HG02852 (cell line): ENCODE results near the gene CLDN14.

Source experiments
- ATAC-seq: cut with Tn5 transposase; IDR thresholded peaks from one replicate; pipeline ENCODE4 v1.9.1; 2021; ENCODE audit warnings: mild to moderate bottlenecking, moderate library complexity; ENCODE audit not compliant: unreplicated experiment

Gene CLDN14

GRCh38 chr21:36479415-36480402 lies at the start of gene CLDN14:
CLDN14 (minus strand) TSS chr21:36480122; CDS start chr21:36461695, 18,427 bp downstream.
- no peak for ATAC-seq

- ATAC-seq = no peak
These were observed 48.8 kb upstream of the CLDN14 start for GRCh38 chr21:36528716-36529115.

- ATAC-seq = no peak
These were observed 47.4 kb upstream of the CLDN14 start for GRCh38 chr21:36527317-36527716.

GRCh38 chr21:36526104-36526503 lies 46.2 kb upstream of the CLDN14 start:
- no peak for ATAC-seq

GRCh38 chr21:36524477-36524876 lies 44.6 kb upstream of the CLDN14 start:
- ATAC-seq = no peak

- ATAC-seq = no peak
These were observed 42.4 kb upstream of the CLDN14 start for GRCh38 chr21:36522219-36522808.

- ATAC-seq = peak; percentile 53
These were observed 39.1 kb upstream of the CLDN14 start for GRCh38 chr21:36518883-36519492.

GRCh38 chr21:36517366-36518075 lies 37.6 kb upstream of the CLDN14 start:
- ATAC-seq = no peak

- no peak for ATAC-seq
These were observed 36.4 kb upstream of the CLDN14 start for GRCh38 chr21:36516281-36516680.

GRCh38 chr21:36513430-36513829 lies 33.5 kb upstream of the CLDN14 start:
- no peak for ATAC-seq

- no peak for ATAC-seq
These were observed 33.0 kb upstream of the CLDN14 start for GRCh38 chr21:36512971-36513370.

- ATAC-seq = no peak
These were observed 31.7 kb upstream of the CLDN14 start for GRCh38 chr21:36511484-36512220.

GRCh38 chr21:36510911-36511310 lies 31.0 kb upstream of the CLDN14 start:
- no peak for ATAC-seq

- ATAC-seq = no peak
These were observed 30.2 kb upstream of the CLDN14 start for GRCh38 chr21:36509973-36510664.

GRCh38 chr21:36508948-36509347 lies 29.0 kb upstream of the CLDN14 start:
- no peak for ATAC-seq

- ATAC-seq = no peak
These were observed 27.6 kb upstream of the CLDN14 start for GRCh38 chr21:36507397-36508018.

- no peak for ATAC-seq
These were observed 26.6 kb upstream of the CLDN14 start for GRCh38 chr21:36506482-36506881.

- no peak for ATAC-seq
These were observed 24.4 kb upstream of the CLDN14 start for GRCh38 chr21:36504067-36505058.
